Measurements from ENCODE around the gene NFIC.
A peak's percentile ranks its signal among the peaks of the same experiment; 100 is the strongest.
"Not testable (repeated sequence)": the region's sequence is repeated elsewhere in the genome, so short reads cannot be mapped to it uniquely, and the experiment has no call there.

The NFIC gene

DNA sequence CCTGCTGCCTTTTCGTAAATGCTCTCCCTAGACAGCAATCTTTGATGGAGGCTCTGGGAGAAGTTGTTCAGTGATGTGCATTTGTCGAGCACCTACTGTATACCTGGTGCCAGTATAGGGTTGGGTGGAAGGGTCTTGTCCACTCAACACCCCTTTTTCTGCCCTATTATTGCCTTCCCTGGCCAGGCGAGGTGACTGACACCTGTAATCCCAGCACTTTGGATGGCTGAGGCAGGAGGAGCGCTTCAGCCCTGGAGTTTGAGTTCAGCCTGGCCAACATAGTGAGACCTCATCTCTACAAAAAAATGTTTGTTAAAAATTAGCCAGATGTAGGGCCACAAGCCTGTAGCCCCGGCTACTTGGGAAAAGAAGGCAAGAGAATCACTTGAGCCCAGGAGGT, 49.3 kb downstream of the NFIC start:
- no peak for FAIRE-seq
- DNase-seq (ENCODE audit: low spot score), result no peak

DNA sequence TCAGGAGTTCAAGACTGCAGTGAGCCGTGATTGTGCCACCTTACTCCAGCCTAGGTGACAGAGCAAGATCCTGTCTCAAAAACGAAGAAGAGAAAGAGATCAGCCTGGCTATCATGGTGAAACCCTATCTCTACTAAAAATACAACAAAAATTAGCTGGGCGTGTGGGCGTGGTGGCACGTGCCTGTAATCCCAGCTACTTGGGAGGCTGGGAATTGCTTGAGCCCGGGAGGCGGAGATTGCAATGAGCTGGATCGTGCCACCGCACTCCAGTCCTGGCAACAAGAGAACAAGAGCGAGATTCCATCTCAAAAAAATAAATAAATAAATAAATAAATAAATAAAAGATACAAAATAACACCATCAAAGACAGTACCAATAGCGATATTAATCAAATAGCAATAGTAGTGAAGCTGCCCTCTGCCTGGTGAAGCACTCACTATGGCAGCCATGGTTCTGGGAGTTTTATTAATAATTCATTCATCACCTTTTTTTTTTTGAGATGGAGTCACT, 53.9 kb downstream of the NFIC start:
- FAIRE-seq, result no peak
- no peak for DNase-seq (ENCODE audit: low spot score)

DNA sequence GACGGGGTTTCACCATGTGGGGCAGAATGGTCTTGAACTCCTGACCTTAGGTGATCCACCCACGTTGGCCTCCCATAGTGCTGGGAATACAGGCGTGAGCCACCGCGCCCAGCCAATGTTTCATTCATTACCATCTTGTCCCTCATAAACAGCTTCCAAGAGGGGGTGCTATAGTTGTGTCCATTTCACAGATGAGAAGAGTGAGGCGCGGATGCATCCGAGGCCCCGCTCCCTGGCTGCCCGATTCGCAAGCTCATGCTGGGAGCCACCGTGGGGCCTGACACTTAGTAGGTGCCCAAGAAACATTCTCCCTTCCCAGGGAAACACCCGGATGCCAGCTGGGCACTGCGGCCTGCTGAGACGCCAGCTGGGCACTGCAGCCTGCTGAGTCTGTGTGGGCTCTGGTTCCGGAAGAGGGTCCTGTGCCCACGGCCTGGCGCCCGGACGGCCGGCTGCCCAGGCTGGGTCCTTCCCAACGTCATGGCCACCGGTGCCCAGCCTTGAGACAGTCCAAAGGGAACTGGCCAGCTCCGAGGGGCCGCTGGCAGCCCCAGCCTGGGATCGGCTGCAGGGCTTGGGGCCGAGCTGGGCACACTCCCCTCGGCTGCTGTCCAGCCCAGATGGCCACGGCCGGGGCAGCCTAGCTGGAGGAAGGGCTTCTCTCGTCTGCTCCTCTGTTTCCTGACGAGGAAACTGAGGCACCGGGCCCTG, 54.7 kb downstream of the NFIC start:
- DNase-seq (ENCODE audit: low spot score), result no peak
- FAIRE-seq, result no peak

DNA sequence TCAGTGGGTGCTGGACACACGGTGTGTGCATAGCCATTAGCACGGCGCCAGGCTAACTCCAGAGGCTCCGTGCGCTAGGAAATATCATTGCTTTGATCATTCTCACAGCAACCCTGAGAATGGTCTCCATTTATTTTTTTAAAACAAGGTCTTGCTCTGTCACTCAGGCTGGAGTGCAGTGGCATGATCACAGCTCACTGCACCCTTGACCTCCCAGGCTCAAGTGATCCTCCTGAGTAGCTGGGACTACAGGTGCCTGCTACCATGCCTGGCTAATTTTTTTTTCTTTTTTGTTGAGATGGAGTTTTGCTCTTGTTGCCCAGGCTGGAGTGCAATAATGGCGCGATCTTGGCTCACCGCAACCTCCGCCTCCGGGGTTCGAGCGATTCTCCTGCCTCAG, 55.3 kb downstream of the NFIC start:
- FAIRE-seq; DNase-seq (ENCODE audit: low spot score): not testable (repeated sequence)

DNA sequence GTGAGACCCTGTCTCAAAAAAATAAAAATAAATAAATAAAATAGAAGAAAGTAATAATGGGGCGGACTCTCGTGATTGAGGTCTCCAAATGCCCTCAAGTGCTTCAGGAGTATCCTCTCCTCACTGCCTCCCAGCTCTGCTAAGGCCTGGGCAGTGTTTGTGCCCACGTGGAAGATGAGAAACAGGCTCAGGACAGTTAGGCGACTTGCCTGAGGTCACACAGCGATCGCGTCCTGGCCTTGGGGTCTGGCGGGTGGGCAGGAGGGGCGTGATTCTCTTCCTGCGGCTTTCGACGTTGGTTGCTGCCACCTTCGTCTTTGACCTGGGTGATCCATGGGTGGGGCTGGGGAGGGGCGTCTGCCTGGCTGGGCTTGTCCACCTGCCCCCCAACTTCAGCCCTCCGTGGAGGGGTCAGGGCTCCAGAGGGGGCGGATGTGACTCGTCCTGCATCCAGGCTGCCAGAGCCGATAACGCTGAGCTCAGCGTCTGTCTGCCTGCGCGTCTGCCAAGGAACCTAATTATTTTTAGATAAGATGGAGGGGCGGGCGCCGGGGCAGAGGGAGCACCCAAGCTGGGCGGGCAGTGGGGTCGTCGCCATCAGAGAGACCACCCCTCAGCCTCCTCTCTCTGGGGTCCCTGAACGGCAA, 56.9 kb downstream of the NFIC start:
- DNase-seq (ENCODE audit: low spot score) (no peak), FAIRE-seq (no peak)

DNA sequence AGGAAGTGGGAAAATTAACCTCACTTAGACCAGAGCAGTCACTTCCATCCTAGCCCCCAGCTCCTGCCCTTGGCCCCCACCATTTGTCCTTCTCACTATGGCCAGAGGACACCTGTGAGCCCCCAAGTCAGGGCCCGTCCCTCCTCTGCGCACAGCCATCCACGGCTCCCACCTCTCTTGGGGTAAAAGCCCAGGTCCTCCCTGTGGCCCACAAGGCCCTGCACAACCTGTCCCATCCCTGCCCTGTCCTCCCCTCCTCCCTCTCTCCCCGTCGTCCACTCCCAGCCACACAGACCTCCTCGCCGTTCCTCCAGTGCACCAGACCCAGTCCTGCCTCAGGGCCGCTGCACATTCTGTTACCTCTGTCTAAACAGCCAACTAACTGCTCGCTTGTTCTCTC, 60.0 kb downstream of the NFIC start:
- no peak for DNase-seq (ENCODE audit: low spot score)
- FAIRE-seq, result no peak

DNA sequence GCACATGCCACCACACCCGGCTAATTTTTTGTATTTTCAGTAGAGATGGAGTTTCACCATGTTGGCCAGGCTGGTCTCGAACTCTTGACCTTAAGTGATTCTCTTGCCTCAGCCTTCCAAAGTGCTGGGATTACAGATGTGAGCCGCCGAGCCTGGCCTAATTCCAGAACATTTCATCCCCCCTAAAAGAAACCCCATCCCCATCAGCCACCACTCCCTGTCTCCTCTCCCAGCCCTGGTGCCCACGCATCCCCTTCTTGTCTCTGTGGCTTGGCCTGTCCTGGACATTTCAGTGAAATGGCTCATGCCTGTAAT, 63.9 kb downstream of the NFIC start:
- DNase-seq (ENCODE audit: low spot score); FAIRE-seq: not testable (repeated sequence)

DNA sequence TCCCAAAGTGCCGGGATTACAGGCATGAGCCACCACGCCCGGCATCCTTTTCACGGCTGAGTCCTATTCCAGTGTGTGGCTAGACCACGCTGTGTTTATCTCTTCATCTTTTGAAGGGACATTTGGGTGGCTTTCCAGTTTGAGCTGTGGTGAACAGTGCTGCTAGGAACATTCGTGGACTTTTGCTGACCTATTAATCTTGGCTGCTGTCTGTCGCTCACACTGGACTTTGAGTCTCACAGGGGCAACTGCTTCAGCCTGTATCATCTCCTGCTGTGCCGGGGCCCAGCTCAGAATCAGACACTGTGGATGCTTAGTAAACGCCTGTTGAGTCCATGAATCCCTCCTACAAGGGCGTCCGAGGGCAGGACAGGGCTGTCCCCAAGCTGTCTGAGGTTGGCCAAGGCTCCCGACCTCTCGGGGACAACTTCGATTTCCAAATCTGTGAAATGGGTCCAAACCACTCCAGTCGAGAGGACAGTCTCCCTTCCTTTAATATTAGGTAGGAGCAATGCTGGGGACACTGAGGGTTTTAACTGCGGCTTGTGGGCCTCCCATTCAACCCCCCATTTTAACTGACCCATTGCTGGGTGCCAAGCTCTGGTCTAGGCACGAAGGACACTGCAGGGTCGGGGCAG, 65.5 kb downstream of the NFIC start:
- no peak for DNase-seq (ENCODE audit: low spot score)
- no peak for FAIRE-seq

DNA sequence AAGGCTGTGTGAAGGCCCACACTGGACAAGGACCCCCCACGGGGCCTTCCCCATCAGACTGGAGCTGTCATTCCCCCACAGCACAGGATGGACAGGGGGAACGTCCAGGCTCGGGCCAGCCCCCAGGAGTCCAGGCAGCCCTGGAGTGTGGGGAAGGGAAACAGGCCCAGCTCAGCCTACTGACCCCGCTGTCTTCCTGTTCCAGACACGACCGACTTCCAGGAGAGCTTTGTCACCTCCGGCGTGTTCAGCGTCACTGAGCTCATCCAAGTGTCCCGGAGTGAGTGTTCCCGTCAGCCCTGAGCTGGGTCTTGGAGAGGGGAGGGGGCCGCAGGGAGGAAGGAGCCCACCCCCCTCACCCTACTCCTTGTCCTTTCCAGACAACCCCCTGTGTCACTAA, 66.9 kb downstream of the NFIC start:
- DNase-seq (ENCODE audit: low spot score) (no peak), FAIRE-seq (no peak)

DNA sequence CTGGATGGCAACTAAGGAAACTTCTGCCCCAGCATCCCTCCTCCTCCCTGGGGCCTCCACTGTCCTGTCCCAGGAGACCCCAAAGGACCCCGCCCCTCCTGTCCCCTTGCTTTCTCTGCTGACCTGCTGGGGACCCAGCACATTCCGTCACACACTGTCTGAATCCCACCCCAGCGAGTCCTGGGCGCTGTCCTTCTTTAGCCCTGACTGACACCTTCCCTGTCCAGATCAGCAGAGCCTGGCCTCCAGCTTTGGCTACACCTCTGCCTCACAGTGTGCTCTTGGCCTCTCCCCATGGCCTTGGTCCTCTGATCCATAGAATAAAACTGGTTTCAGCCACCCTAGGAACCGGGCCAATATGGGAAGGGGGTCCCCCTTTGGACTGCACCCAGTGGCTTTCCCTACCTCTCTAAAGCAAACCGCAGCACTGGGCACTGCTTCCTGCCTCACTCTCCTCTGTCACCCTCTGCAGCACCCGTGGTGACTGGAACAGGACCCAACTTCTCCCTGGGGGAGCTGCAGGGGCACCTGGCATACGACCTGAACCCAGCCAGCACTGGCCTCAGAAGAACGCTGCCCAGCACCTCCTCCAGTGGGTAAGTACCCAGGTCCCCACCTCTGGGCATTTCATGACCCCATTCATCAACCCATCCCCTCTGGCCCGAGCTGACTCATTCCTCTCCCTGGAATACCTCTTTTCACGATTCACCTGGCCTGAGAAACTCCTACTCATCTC, 67.6 kb downstream of the NFIC start:
- FAIRE-seq (no peak), DNase-seq (ENCODE audit: low spot score) (no peak)

DNA sequence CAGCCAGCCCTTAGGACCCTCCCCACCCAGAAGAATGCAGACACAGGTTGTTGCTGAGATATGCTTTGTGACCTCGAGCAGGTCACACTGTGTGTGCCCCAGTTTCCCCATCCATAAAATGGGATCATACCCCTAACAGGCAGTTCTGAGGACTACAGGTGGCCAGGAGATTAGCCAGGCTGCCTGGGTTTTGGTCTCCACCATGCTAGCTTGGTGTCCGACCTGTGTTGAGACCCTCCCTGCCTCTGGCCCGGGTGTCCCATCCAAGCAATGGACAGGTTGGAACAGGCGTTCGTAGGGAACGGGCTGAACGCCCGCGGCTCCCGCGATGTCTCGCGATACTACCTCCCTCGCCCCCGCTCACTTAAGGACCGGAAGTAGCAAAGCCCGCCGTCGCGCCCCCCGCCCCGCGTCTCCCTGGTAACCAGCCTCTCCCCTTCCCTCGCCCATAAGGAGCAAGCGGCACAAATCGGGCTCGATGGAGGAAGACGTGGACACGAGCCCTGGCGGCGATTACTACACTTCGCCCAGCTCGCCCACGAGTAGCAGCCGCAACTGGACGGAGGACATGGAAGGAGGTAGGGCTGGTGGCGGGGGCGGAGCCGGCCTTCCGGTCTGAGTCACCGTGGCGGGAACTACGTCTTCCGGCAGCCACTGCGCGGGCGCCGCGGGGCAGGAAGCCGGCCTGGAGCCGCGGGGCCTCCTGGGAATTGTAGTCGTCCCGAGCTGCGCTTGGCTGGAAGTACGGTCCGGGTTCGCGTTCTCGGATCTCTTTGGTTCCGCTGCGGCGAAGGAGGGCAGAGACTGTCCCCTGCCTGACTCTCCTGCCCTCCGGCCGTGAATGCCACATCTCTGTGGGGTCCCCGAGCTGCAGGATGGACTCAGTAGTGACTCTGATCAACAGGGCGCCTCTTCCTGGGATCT, 68.5 kb downstream of the NFIC start:
- FAIRE-seq, result no peak
- DNase-seq (ENCODE audit: low spot score), result peak; percentile 65

DNA sequence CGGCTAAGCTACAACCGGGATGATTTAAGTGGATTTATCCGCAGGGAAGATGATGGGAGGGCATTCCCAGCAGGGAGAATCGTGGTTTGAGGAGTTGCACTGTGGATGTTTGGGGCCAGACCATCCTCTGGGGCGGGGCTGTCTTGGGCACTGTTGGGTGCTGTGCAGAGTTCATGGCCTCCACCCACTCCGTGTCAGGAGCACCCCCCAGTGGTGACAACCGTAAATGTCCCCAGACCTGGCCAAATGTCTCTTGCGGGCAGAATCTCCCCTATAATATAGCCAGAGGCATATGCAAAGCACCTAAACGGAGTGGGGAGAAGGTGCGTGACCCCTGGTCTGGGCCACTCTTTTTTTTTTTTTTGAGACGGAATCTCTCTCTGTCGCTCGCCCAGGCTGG, 73.7 kb downstream of the NFIC start:
- FAIRE-seq (no peak), DNase-seq (ENCODE audit: low spot score) (peak; percentile 22)

DNA sequence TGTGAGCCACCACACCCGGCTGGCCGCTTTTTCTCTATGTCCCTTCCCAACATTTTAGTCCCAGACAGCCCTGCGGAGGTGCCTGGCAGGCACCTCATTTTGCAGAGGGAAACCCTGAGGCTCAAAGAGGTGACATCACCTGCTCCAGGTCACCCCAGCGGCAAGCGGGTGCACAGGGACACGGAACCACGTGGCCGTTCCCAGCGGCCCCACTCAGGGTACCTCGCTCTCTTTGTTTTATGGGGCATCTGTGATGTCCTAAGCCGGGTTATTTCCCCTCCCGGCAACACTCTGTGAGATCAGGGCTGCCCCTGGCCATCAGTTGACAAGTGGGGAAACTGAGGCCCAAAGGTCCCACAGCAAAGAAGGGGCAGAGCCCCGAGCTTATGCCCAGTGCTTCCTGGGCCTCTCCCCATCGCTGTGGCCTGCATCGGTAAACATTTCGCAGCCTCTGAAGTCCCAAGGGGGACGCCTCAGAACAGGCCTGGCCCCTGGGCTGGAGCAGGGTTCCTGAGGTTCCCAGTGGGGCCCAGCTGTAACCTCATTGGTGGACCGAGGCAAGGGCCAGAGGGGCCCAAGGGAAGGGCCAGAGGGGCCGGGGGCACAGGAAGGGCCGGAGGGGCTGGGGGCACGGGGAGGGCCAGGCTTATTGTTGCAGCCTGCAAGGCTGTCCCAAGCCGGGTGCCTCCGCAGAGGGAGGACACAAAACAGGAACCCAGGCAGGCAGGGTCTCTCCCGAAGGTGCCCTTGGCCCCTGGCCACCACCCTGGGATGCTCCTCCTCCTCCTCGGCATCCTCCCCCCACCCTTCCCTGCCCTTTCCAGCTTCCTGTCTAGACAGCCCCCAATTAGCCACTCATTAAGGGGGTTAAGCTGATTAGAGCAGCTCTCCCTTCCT, 75.0 kb downstream of the NFIC start:
- DNase-seq (ENCODE audit: low spot score) (no peak), FAIRE-seq (no peak)

DNA sequence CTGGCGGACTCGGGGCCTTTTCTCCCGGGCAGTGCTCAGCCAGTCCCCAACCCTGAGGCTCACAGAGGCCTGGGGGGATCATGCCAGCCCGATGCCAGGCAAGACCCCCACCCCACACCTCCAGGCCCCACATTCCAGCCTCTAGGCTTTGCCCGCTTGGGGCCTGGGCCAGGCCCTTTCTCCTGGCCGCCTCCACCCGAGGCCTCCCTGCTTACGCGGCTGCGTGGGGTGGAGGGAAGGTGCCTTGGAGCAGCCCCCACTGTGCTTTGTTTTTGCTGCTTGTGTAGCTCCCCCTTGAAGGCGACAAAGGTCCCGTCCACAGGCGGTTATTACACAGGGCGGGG, 75.6 kb downstream of the NFIC start:
- DNase-seq (ENCODE audit: low spot score) (no peak), FAIRE-seq (no peak)

DNA sequence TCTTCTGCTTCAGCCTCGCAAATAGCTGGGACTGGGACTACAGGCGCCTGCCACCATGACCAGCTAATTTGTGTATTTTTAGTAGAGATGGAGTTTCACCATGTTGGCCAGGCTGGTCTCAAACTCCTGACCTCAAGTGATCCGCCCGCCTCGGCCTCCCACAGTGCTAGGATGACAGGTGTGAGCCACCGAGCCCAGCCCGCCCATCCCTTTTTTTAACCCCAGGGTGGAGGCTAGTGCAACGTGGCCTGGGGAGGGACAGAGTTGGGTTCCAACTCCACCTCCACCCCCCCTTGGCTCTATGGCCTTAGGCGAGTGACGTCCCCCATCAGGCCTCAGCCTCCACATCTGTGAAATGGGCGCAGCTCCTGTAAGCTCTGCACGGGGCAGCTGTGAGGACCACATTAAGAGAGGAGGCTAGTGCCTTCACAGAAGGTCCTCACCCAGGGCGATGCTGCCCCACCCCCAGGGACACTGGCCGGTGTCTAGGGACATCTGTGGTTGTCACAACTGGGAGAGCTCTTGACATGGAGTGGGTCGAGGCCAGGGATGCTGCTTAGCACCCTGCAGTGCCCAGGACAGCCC, 76.2 kb downstream of the NFIC start:
- no peak for FAIRE-seq
- no peak for DNase-seq (ENCODE audit: low spot score)

DNA sequence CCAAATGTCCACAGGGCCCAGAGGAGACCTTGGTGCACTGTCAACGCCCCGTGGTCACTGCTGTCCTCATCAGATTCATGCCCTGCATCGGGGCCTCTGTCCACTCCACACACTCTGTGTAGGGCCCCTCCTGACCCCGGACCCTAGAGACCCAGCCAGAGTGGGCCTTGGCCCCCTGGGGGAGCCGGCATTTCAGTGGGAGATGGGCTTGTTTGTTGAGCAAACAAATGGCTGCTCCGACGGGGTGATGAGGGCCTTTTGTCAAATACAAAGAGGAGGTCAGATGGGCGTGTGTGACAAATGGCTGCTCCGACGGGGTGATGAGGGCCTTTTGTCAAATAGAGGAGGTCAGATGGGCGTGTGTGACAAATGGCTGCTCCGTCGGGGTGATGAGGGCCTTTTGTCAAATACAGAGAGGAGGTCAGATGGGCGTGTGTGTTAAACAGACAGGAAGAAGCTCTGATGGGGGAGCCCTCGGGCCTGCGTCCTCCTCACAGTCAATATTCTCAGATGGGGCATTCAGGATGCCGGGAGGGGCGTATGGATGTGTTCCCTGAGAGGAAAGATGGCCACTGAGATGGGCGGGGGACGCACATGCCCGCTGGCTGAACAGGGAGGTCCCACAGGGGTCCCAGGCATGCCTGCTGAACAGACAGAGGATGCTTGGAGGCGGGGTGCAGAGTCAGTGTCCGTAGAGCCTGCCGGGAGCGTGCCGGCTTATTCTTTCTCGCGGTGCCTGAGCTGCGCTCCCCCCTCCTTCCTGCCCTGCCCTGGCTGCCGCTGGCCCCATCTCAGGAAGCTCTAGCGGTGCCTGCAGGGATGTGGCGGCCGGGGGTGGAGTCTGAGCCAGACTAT, 77.7 kb downstream of the NFIC start:
- no peak for DNase-seq (ENCODE audit: low spot score)
- no peak for FAIRE-seq

DNA sequence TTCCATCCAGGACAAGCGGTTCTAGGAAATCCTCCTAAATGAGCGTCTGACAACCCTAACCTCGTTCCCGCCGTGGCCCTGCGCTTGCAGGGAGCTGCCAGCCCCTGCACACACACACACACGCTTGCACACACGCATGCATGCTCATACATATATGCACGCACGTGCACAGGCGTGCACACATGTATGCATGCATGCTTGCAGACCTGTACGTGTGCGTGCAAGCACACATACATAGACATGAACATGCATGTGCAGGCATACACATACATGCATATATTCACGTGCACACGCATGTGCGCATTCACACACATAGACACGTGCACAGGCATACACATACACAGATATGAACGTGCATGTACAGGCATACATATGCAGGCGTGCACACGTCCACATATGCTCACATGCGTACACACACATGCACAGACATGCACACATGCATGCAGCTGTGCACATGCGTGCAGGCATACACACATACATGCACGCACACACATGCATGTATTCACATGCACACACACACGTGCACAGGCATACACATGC, 78.4 kb downstream of the NFIC start:
- FAIRE-seq (no peak), DNase-seq (ENCODE audit: low spot score) (no peak)

DNA sequence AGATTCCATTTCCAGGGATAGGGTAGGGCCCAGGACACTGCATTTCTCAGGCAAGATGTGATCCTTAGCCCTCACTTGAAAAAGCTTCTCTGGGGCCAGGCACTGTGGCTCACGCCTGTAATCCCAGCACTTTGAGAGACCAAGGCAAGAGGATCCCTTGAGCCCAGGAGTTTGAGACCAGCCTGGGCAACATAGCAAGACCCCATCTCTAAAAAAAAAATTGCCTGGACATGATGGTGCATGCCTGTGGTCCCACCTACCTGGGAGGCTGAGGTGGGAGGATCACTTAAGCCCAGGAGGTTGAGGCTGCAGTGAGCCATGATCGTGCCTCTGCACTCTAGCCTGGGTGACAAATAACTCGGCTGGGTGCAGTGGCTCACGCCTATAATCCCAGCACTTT, 80.3 kb downstream of the NFIC start:
- DNase-seq (ENCODE audit: low spot score); FAIRE-seq: not testable (repeated sequence)

All from RCC 7860 (cell line).